Upper lobe of left lung (tissue), 4 donors: Measurements from ENCODE around the gene CCDC57.

ENCODE experiments used
- POLR2A ChIP-seq, 4 donors: fragments of 450-650 bp; IDR thresholded peaks; one replicate each; pipeline ENCODE4 v1.5.1; 2016 to 2017; ENCODE audit warnings: antibody characterized with exemption in 4 of 4, mild to moderate bottlenecking in 2 of 4
- TF ChIP-seq, protein P1 (sequence below), 6 experiments: fragments of 450-650 bp in 4 of 6; fragments of 200-600 bp in 2 of 6; sonication (generic) in 2 of 6; IDR thresholded peaks; one replicate each; pipeline ENCODE4 v1.5.1; 2016 to 2019; ENCODE audit warnings: antibody characterized with exemption in 6 of 6

DNA sequence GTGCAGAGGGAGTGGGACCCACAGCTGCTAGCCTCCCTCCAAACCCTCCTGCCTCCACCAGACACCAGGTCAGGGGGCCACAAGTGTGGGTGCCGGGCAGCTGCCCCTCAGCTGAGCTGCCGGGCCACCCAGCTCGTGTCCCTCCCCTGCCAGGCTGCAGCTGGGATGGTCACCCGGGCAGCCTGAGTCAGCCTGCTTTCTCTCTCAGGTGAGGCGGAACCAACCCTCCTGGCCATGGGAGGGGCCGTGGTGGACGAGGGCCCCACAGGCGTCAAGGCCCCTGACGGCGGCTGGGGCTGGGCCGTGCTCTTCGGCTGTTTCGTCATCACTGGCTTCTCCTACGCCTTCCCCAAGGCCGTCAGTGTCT, 23.1 kb upstream of the CCDC57 start:
- TF ChIP-seq, protein P1, sequence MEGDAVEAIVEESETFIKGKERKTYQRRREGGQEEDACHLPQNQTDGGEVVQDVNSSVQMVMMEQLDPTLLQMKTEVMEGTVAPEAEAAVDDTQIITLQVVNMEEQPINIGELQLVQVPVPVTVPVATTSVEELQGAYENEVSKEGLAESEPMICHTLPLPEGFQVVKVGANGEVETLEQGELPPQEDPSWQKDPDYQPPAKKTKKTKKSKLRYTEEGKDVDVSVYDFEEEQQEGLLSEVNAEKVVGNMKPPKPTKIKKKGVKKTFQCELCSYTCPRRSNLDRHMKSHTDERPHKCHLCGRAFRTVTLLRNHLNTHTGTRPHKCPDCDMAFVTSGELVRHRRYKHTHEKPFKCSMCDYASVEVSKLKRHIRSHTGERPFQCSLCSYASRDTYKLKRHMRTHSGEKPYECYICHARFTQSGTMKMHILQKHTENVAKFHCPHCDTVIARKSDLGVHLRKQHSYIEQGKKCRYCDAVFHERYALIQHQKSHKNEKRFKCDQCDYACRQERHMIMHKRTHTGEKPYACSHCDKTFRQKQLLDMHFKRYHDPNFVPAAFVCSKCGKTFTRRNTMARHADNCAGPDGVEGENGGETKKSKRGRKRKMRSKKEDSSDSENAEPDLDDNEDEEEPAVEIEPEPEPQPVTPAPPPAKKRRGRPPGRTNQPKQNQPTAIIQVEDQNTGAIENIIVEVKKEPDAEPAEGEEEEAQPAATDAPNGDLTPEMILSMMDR (IDR thresholded peaks at IDR 0.05), result no peak
- no peak for TF ChIP-seq POLR2A (IDR thresholded peaks at IDR 0.05)
